ENCODE data around the gene STEAP1.
A peak's percentile ranks its signal among the peaks of the same experiment; 100 is the strongest.

Gene STEAP1

DNA sequence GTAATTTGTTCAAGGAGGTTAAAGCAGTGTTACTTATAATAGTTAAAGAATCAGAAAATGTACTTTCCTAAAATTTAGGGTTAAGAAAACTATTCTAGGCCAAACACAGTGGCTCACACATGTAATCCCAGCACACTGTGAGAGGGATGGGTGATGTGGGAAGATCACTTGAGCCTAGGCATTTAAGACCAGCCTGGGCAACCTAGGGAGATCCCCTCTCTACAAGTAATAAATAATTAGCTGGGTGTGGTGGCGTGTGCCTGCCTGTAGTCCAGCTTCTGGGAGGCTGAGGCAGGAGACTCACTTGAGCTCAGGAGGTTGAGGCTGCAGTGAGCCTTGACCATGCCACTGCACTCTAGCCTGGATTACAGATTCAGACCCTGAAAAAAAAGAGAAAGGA lies 53.7 kb downstream of the STEAP1 start:
- no peak for DNase-seq (ENCODE audit: low read depth)
- H3K4me3 ChIP-seq (ENCODE audit: low read depth, low read length) = no peak overlapping the region

DNA sequence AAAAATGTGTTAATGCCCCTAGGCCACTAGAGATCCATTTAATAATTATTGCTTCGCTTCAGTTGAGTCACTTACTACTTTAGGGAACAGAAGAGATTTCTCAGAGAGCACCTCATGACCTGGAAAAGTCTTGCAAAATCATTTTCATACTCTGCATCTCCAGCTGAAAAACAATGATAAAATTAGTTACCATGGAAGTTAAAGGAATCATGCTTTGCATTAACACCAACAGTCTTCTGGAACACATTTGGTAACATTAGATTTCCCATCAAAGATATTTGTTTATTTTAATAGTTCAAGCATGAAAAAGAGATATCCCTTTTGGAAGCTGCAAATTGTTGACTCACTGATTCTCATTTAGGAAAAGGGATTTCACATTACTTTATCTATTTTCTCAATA lies 55.5 kb downstream of the STEAP1 start:
- H3K4me3 ChIP-seq (ENCODE audit: low read depth, low read length) = no peak overlapping the region
- DNase-seq (ENCODE audit: low read depth) = no peak

DNA sequence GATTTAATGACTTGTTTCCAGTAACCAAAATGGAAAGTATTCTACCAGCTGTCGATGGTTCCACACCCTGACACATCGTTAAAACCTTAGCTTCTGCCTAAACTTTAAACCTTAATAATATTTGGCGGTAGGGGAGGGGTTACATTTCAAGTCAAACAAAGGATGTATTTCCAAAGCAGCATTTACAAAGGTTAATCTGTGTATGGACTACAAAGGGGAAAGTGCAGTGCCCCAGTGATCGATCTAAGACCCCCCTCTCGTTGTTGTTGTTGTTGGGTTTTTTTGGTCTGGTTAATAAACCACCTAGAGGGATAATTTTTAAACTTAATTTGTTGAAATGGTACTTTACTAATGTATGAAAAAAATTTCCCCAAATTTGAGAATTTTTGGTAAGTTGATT lies 56.2 kb downstream of the STEAP1 start:
- H3K4me3 ChIP-seq (ENCODE audit: low read depth, low read length) = no peak overlapping the region
- DNase-seq (ENCODE audit: low read depth) = no peak

DNA sequence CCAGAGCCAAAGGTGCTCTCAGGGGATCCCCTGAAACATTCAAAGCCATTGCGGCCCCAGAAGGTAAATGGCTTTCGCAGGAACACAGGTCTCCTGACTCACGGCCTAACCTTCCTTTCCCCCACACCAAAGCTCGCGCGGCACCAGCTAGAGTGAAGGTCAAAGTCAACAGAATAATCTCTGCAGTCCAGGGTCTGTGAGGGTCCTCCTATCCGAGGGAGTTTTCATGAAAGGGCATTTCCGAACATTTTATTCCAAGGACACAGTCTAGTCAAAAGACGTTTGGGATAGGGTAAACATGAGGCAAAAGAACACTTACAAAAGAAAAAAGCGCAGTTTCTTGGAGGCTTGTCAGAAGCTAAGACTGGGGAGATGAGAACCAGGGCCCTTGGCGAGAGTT lies 56.7 kb downstream of the STEAP1 start:
- DNase-seq (ENCODE audit: low read depth) = no peak

DNA sequence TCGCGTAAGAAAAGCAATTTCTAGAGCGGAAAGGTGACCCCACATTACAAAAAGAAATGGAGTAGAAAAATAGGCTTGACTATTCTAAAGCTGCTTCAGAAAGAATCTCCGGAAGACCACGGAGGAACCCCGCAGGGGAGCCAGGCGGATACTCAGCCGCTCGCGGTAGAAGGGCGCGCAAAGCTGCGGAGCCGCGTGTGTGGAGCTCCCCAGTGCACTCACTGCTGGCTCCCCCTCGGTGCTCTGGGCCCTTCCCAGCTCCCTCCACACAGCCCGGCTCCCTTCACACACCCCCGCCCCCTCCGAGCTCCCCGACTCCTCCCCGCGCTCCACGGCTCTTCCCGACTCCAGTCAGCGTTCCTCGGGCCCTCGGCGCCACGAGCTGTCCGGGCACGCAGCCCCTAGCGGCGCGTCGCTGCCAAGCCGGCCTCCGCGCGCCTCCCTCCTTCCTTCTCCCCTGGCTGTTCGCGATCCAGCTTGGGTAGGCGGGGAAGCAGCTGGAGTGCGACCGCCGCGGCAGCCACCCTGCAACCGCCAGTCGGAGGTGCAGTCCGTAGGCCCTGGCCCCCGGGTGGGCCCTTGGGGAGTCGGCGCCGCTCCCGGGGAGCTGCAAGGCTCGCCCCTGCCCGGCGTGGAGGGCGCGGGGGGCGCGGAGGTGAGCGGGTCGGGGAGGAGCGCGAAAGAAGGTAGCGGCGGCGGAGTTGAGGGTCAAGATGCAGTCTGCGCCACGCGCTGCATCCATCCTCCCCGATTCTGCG lies 57.3 kb downstream of the STEAP1 start, which contains the start of gene STEAP2:
Gene STEAP2 (plus strand): TSS at position 350 of the 758 bp plus-strand sequence. CDS start 13,343 bp downstream, outside the sequence.
- peak within 1 kb of the TSS; percentile 74 for H3K4me3 ChIP-seq (ENCODE audit: low read depth, low read length)
- DNase-seq (ENCODE audit: low read depth) = peak; percentile 84

More for the DNA sequence above, 56.7 kb downstream of the STEAP1 start:
- H3K4me3 ChIP-seq (ENCODE audit: low read depth, low read length) = peak overlapping the region; percentile 74

DNA sequence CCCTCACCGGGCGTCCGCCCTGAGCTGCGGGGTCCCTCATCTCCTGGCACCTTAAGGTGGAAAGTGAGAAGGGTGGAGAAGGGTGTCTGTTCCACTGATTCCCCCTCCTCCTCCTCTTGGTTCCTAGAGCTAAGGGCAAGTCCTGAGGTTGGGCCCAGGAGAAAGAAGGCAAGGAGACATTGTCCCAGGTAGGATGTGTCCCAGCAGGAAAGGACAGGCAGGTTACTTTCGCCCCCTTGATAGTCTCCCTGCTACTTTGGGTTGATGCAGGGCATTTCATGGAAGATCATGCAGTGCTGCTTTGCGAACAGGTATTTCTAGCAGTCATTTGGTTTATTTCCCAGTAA lies 57.9 kb downstream of the STEAP1 start:
- DNase-seq (ENCODE audit: low read depth) = no peak
- peak overlapping the region; percentile 74 for H3K4me3 ChIP-seq (ENCODE audit: low read depth, low read length)

DNA sequence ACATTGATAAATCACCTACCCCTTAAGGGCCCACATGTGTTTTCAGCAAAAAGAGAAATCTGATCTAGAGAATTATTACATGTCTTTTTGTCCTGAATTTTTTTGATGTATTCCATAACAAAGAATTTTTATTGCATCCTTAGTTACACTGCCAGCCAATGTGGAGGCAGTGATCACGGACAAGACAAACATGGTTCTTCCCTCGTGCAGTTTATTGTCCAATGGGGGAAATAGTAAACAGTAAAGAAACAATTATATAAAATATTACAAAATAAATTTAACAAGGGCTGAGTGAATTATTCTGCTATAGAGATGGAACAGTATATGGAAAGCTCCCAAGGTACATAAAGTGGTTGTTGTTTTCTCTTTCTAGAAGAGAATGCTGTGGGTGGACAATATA lies 59.3 kb downstream of the STEAP1 start:
- DNase-seq (ENCODE audit: low read depth) = no peak
- H3K4me3 ChIP-seq (ENCODE audit: low read depth, low read length) = no peak overlapping the region

Data from skeletal muscle cell (primary cell).